Stimulated activated CD4-positive, alpha-beta T cell treated with anti-CD3 and anti-CD28 coated beads, TNF-alpha, amount 100 ng/mL, for 1 hour (primary cell): Measurements from ENCODE around the gene TOM1L1.
"Not testable (repeated sequence)": the region's sequence is repeated elsewhere in the genome, so short reads cannot be mapped to it uniquely, and the experiment has no call there.

ENCODE experiments used
- DNase-seq, 3 donors: peaks; one replicate each; pipeline ENCODE4 v3.0.0-alpha.2; 2020; ENCODE audit warnings: low read depth in 3 of 3, low spot score in 1 of 3

Gene TOM1L1, protein sequence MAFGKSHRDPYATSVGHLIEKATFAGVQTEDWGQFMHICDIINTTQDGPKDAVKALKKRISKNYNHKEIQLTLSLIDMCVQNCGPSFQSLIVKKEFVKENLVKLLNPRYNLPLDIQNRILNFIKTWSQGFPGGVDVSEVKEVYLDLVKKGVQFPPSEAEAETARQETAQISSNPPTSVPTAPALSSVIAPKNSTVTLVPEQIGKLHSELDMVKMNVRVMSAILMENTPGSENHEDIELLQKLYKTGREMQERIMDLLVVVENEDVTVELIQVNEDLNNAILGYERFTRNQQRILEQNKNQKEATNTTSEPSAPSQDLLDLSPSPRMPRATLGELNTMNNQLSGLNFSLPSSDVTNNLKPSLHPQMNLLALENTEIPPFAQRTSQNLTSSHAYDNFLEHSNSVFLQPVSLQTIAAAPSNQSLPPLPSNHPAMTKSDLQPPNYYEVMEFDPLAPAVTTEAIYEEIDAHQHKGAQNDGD

DNA sequence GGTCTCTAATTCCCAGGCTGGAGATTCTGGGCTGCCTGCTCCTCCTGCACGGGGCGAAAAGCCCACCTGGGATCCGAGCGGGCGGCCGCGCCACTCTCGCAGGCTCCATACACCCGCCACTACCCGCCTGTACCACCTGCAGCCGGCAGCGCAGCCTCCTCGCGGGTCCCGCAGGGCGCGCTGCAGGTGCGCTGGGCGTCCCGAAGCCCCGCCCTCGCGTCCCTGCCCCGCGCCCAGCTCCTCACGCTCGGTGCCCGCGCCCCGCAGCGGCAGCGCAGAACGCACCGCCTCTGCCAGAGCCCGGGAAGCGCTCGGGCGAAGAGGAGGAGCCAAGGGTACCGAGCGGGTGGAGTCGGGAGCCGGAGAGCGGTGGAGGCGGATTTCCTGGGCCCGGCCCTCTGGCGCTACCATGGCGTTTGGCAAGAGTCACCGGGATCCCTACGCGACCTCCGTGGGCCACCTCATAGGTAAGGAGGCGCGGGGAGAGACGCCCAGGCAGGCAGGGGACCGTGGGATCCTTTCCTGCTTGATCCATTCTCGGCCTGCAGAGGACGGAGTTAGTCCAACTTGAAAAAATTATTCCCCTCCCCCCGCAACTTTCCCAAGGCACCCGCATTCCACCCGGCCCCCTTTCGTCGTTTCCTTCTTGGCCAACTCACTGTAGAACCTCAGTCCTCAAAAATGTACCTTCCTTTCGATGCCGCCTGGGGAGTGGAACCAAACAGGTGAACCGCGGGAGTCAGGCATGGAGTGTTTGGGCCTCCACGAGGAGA is at the start of gene TOM1L1:
Gene TOM1L1 (plus strand): TSS at position 396 of the 773 bp plus-strand sequence. CDS start 14 bp downstream, at position 410.
- DNase-seq: peak in 2 of 3 donors; percentile 1 to 7

- no peak for DNase-seq
Observed at GRCh38 chr17:54859187-54859586, 41.5 kb upstream of the TOM1L1 start.

- DNase-seq: no peak
Observed at GRCh38 chr17:54860617-54861470, 39.8 kb upstream of the TOM1L1 start.

DNA sequence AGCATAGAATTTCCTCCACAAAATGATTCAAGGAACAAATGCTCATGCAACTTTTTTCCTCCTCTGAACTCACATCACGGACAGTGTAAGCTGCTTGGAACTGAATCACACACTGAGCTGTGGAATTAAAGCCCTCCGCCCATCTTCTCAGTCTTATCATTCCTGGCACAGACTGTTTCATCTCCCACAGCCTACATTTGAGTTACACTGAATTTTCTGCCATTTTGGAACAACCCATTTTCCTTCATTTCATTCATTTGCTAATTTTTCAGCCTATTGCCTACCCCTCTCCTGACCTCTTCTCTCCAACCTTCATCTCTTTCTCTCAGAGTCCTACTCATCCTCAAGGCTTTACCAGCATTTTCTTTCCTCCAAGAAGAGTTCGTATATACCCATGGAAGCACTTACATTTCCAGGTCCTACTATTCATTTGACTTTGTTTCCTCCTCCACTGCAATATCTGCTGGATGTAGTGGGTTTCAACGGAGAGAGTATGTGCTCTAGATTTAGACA is 39.1 kb upstream of the TOM1L1 start:
- DNase-seq: no peak

- DNase-seq: no peak
Observed at GRCh38 chr17:54863176-54863575, 37.5 kb upstream of the TOM1L1 start.

- no peak for DNase-seq
Observed at GRCh38 chr17:54864070-54864469, 36.6 kb upstream of the TOM1L1 start.

DNA sequence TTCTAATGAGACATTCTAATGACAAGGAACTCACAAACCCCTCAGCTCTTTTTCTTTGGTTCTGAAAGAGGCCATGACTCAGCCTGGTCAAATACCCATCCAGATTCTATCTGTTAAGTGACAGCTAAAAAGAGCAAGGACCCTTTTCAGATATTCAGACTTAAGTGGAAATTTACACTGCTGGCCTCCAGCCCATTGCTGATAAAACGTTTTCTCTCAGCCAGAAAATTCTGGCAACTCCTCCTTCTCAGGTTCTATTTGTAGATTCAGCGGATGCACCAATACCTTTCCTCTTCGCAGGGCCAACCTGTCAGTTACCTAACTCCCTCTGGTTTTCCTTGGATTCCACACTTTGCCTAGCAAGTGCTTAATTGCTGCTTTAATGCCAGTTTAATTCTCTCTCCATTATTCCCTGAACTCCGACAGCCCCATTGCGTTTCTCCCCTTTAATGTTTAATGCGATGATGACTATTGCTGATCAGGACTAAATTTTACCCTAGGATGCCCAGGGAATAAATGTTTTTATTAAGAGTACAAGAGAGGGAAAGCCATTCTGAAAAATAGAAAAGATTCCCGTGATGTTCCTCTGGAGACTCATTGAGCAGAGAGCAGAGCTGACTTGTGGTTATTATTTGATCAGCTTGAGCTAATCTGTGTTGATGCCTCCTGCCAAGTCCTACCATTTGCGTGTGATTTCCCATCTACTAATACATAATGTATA is 35.9 kb upstream of the TOM1L1 start:
- DNase-seq: no peak

DNA sequence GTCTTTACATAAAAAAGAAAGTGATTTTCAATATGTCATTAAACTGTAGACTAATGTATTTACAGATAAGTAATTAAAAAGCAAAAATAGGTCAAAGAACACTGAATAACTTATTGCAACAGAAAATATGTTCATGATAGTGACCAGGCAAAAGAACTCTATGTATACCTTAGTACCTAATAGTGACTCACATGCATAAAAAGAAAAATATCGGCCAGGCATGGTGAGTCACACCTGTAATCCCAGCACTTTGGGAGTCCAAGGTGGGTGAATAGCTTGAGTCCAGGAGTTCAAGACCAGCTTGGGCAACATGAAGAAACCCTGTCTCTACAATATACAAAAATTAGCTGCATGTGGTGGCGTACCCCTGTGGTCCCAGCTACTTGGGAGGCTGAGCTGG is 33.0 kb upstream of the TOM1L1 start:
- DNase-seq: no peak

- no peak for DNase-seq
Observed at GRCh38 chr17:54870671-54871175, 29.9 kb upstream of the TOM1L1 start.

DNA sequence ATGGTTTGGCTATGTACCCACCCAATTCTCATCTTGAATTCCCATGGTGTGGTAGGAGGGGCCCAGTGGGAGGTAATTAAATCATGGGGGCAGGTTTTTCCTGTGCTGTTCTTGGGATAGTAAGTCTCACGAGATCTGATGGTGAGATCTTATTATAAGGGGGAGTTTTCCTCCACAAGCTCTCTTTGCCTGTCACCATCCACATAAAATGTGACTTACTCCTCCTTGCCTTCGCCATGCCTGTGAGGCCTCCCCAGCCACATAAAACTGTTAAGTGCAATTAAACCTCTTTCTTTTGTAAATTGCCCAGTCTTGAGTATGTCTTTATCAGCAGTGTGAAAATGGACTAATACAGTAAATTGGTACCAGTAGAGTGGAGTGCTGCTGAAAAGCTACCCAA is 24.7 kb upstream of the TOM1L1 start:
- not testable (repeated sequence) for DNase-seq

DNA sequence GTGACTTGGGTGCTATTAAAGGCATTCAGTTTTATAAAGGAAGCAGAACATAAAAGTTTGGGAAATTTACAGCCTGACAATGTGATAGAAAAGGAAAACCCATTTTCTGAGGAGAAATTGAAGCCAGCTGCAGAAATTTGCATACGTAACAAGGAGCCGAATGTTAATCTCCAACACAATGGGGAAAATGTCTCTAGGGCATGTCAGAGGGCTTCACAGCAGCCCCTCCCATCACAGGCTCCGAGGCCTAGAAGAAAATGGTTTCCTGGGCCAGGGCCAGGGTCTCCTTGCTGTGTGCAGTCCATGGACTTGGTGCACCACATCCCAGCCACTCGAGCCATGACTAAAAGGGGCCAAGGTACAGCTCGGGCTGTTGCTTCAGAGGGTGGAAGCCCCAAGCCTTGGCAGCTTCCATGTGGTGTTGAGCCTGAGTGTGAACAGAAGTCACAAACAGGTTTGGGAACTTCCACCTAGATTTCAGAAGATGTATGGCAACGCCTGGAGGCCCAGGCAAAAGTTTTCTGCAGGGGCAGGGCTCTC is 23.9 kb upstream of the TOM1L1 start:
- DNase-seq: no peak

- no peak for DNase-seq
Observed at GRCh38 chr17:54881255-54881972, 19.2 kb upstream of the TOM1L1 start.

- DNase-seq: no peak
Observed at GRCh38 chr17:54882371-54882770, 18.3 kb upstream of the TOM1L1 start.

GRCh38 chr17:54882950-54883349 is 17.7 kb upstream of the TOM1L1 start:
- no peak for DNase-seq

- DNase-seq: no peak
Observed at GRCh38 chr17:54883939-54884338, 16.7 kb upstream of the TOM1L1 start.

- DNase-seq: no peak
Observed at GRCh38 chr17:54887787-54888186, 12.9 kb upstream of the TOM1L1 start.

DNA sequence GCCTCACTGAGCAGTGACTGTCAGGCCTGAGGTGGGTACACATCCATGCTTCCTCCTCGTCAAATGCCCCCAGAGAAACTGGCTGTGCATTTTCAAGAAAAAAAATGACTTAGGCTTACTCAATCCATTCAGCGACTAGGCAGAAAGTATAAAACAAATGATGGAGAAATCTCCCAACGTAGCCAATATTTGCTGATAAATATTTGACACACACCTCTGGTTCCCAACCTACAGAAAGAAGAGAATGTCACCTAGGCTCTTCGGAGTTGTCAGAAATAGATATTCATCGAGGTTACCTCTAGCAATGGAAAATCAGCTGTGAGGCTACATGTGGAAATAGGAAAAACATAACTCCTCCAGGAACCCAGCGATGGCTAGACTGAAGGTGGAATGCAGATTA is 12.4 kb upstream of the TOM1L1 start:
- DNase-seq: no peak

GRCh38 chr17:54888981-54889380 is 11.7 kb upstream of the TOM1L1 start:
- DNase-seq: no peak

GRCh38 chr17:54891176-54891821 is 9.4 kb upstream of the TOM1L1 start:
- no peak for DNase-seq
